HEK293T (cell line): Measurements from ENCODE around the gene NOL4L.

Source experiments
- ARNT ChIP-seq: fragments of 450-650 bp; IDR thresholded peaks from 2 replicates; pipeline ENCODE4 v1.6.1; 2017; ENCODE audit warnings: mild to moderate bottlenecking
- BHLHE40 ChIP-seq: fragments of 450-650 bp; IDR thresholded peaks from 2 replicates; pipeline ENCODE4 v1.6.1; 2016; ENCODE audit warnings: mild to moderate bottlenecking, moderate library complexity, borderline replicate concordance
- ELF4 ChIP-seq: fragments of 450-650 bp; IDR thresholded peaks from 2 replicates; pipeline ENCODE4 v1.6.1; 2017; ENCODE audit warnings: antibody characterized with exemption
- FOXA1 ChIP-seq: fragments of 450-650 bp; IDR thresholded peaks from 2 replicates; pipeline ENCODE4 v1.6.1; 2016; ENCODE audit warnings: mild to moderate bottlenecking
- FOXK2 ChIP-seq: fragments of 450-650 bp; IDR thresholded peaks from 2 replicates; pipeline ENCODE4 v1.6.1; 2016; ENCODE audit warnings: mild to moderate bottlenecking
- FOXM1 ChIP-seq: fragments of 450-650 bp; IDR thresholded peaks from 2 replicates; pipeline ENCODE4 v1.6.1; 2017; ENCODE audit warnings: mild to moderate bottlenecking, borderline replicate concordance
- HDGF ChIP-seq: fragments of 450-650 bp; IDR thresholded peaks from 2 replicates; pipeline ENCODE4 v1.6.1; 2017; ENCODE audit warnings: antibody characterized with exemption, borderline replicate concordance
- L3MBTL2 ChIP-seq: fragments of 450-650 bp; conservative IDR thresholded peaks from 2 replicates; pipeline ENCODE4 v1.6.1; 2016; ENCODE audit warnings: mild to moderate bottlenecking
- NFRKB ChIP-seq: fragments of 450-650 bp; IDR thresholded peaks from 2 replicates; pipeline ENCODE4 v1.6.1; 2016; ENCODE audit warnings: mild to moderate bottlenecking, moderate library complexity
- PKNOX1 ChIP-seq: fragments of 450-650 bp; IDR thresholded peaks from 2 replicates; pipeline ENCODE4 v1.6.1; 2016
- SP1 ChIP-seq: fragments of 450-650 bp; IDR thresholded peaks from 2 replicates; pipeline ENCODE4 v1.6.1; 2017
- SUZ12 ChIP-seq: fragments of 450-650 bp; IDR thresholded peaks from 2 replicates; pipeline ENCODE4 v1.6.1; 2016; ENCODE audit warnings: mild to moderate bottlenecking
- TARDBP ChIP-seq: fragments of 450-650 bp; IDR thresholded peaks from 2 replicates; pipeline ENCODE4 v1.6.1; 2016

- TF ChIP-seq BHLHE40 (no peak), HDGF (no peak), NFRKB (no peak), PKNOX1 (no peak), FOXA1 (no peak), ARNT (no peak), FOXM1 (no peak), FOXK2 (no peak), TARDBP (no peak), SUZ12 (no peak), SP1 (no peak), L3MBTL2 (no peak), ELF4 (no peak)
Measured at GRCh38 chr20:32581839-32582658, 3.1 kb downstream of the NOL4L start.
